ENCODE data around the gene NUDT17.

DNA sequence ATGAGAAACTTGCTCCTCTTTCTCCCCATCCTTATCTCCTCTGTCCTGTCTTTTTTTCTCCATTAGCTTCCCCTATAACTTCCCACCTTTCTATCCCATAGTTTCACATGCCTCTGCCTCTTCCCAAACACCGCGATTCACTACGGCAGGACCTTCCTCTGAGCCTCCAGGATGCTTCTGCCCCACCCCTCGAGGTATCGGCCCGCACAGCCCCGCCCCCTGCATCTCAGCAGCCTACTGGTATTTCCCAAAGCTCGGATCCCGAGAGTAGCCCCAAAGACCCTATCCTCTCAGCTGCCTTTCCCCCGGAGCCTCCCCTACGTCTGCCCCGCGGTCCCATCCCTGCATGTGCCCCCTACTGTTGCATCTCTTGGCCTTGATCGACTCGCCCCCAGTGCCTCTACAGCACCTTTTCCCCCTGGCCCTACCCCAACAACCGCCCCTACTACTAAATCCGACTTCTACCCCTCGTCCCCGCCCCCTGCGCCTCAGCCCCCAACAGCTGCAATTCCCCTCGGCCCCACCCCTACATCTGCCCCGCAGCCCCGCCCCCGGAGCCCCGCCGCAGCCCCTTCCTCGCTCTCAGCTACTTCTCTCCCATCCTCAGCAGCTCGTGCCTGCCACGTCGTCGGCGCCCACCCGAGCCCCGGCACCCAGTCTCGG is 12.9 kb downstream of the NUDT17 start:
- TF ChIP-seq, protein P1, sequence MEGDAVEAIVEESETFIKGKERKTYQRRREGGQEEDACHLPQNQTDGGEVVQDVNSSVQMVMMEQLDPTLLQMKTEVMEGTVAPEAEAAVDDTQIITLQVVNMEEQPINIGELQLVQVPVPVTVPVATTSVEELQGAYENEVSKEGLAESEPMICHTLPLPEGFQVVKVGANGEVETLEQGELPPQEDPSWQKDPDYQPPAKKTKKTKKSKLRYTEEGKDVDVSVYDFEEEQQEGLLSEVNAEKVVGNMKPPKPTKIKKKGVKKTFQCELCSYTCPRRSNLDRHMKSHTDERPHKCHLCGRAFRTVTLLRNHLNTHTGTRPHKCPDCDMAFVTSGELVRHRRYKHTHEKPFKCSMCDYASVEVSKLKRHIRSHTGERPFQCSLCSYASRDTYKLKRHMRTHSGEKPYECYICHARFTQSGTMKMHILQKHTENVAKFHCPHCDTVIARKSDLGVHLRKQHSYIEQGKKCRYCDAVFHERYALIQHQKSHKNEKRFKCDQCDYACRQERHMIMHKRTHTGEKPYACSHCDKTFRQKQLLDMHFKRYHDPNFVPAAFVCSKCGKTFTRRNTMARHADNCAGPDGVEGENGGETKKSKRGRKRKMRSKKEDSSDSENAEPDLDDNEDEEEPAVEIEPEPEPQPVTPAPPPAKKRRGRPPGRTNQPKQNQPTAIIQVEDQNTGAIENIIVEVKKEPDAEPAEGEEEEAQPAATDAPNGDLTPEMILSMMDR (IDR thresholded peaks at IDR 0.05) = no peak
- no peak for TF ChIP-seq EZH2 (IDR thresholded peaks at IDR 0.05; ENCODE audit: borderline replicate concordance, insufficient read depth, low read depth, low read length, poor library complexity, severe bottlenecking)
